Stimulated activated CD4-positive, alpha-beta T cell treated with anti-CD3 and anti-CD28 coated beads, Interleukin-4, amount 100 ng/mL, for 48 hours (primary cell): ENCODE results near the gene CAPSL.
"Not testable (repeated sequence)": the region's sequence is repeated elsewhere in the genome, so short reads cannot be mapped to it uniquely, and the experiment has no call there.

Experiments
- DNase-seq, 2 donors: peaks; one replicate each; pipeline ENCODE4 v3.0.0-alpha.2; 2020; ENCODE audit warnings: low read depth in 2 of 2

The CAPSL gene

GRCh38 chr5:35908228-35908627, 30.2 kb downstream of the CAPSL start:
- DNase-seq: no peak

- no peak for DNase-seq
Observed at GRCh38 chr5:35904443-35905132, 33.8 kb downstream of the CAPSL start.

GRCh38 chr5:35903631-35904203, 34.7 kb downstream of the CAPSL start:
- DNase-seq: no peak

DNA sequence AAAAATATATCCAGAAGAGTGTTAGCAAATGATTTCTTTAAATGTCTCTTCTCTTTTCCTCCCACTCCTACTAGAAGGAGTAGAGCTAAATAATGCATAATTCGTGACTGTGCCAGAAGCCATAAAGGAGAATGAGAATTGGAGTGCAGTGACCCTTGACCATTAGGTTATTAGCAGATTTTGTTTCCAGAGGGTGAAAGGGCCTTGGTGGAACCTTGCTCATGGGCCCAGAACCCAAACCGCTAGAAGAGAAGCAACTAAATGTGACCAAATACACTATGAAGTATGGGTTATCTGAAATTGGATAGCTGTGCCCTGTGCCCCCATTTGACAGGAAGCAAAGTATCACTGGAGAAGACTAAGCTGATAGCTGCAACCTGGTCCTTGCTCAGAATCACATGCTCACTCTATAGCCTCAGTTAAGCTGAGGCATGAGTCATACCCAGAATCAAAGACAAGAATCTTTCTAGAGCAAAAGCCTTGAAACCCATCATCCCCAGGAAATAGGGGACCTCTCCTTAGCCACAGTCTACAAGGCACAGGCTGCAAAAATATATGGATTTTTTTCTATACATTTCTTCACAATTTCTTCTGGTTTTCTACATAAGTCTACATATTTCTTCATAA, 36.3 kb downstream of the CAPSL start:
- no peak for DNase-seq

GRCh38 chr5:35900972-35901695, 37.3 kb downstream of the CAPSL start:
- no peak for DNase-seq

DNA sequence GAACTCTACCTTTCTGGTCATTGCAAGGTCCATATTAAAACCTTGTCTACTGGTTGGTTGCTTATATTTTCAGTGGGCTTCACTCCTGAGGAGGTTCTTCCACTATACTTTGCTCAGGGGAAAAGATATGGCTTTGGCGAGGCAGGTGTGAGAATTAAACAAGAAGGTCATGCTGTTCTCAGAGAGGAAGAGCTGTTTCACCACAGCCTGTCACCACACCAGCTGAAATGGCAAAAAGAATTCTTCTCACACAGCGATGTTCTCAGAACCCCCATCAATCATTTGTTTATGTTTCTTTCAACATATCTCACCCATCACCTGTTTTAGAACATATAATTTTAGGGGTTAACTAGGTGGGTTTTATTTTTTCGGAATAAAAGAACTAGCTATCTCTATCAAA, 38.6 kb downstream of the CAPSL start:
- no peak for DNase-seq

DNA sequence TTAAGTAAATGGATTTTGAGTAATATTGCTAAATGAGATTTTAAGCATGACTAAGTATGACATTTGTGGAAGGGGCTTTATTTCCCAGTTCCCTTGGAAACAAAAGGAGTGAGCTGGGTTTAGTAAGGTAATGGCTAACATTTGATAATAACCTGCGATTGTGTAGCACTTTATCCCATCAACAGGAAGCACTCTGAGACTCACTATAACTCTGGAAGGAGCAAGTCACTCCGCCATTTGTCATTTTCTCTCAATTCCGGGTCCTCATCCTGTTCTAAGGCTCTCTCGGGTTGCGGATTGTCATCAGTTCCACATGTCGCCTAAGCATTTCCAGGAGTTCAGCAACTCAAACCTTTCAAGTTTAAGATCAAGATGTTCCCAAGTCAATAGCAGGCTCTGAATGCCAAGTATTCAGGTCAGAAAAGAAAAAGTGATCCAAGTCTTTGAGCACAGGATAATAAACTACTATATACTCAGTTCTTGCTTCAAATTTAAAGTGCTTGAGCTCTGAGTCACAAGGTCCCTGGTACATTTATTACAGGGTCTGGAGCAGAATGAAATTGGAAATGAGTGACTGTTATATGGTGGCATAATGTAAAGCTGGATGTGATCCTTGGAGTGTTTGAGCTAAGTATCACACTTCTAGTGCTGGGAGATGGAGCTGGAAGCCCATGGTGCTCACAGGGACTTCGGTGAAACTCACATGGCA, 39.3 kb downstream of the CAPSL start:
- DNase-seq: no peak

DNA sequence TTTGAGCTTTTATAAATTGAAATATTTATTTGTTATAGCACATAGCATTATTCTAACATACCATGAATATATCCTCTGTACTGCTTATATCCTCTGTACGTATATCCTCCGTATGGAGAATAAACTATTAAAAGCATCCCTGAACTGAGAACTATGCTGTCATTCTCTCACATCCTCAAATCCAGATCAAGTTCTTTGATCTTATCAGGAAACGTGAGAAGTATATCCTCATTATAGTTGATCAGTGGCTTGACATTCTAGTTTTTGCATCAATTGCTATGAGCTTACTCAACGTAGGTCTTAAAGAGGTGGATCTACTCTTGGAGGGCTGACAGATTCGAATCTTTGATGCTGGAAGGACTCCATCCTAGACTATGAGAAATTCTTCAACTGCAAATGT, 44.3 kb downstream of the CAPSL start:
- no peak for DNase-seq

DNA sequence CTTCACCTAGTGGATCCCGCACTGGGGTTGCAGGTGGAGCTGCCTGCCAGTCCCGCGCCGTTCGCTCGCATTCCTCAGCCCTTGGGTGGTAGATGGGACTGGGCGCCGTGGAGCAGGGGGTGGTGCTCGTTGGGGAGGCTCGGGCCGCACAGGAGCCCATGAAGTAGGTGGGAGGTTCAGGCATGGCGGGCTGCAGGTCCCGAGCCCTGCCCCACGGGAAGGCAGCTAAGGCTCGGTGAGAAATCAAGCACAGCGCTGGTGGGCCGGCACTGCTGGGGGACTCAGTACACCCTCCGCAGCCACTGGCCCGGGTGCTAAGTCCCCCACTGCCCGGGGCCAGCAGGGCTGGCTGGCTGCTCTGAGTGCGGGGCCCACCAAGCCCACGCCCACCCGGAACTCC, 45.6 kb downstream of the CAPSL start:
- DNase-seq: not testable (repeated sequence)

- no peak for DNase-seq
Observed at GRCh38 chr5:35890021-35891020, 48.1 kb downstream of the CAPSL start.

DNA sequence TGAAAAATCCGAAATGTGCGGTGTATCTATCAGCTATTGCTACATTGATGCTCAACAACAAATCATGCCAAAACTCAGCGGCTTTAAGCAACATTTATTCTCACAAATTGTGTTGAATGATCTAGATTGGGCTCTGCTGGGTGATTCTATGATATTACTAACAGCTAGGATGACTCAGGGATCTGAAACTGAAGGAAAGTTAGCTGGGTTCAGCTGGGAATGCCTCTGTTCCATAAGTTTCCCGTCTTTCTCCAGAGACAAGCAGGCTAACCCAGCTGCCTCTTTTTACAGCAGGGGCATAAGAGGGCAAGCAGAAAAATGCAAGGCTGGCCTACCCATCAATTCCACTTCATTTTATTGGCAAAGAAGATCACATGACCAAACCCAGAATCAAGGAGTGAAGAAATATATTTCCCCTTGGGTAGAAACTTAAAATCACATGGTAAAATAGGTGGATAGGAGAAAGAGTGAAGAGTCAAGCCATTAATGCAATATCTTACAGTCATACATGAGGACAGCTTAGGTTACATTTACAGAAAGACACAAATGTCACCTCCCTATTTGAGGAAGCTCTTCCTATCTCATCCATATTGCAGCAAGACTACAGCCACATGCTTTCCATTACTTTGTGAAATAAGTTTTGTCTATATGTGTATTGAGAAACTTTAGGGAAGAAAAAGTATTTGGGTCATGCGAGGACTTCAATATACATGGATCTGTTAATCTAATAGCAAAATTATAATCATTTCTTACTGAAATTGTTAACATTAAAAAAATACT, 50.9 kb downstream of the CAPSL start:
- DNase-seq: no peak

DNA sequence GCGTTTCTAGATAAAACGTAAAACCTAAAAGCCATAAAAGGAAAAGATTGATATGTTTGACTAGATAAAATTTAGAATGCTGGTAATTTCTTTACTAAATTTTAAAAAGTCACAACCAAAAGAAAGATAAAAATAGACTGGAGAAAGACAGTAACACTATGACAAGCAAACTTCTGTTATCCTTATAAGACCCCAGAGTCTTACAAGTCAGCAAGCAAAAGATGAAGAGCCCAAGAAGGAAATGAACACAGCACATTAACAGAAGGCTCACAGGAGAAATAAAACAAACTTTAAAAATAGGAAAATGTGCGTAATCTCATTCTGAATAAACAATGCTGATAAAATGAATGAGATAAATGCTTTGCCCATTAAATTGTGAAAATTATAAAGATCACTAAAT, 52.0 kb downstream of the CAPSL start:
- DNase-seq: no peak

DNA sequence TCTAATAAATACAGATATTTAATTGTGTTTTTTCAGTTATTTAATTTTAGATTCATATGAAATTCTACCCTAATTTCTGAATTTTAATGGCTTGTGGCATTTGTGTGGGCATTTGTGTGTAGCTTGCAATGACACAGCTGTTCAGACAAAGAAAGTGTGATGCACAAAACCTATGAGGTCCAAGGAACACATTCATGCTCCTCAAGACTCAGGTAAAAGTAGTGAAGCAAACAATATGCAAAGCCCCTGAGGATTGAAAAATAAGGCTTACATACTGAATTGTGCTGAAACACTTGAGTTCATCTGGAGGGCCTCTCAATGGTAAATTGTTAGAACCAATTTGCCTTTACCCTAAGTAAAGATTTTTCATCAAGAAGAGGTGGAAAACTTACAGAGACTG, 53.6 kb downstream of the CAPSL start:
- DNase-seq: no peak

- no peak for DNase-seq
Observed at GRCh38 chr5:35884191-35884769, 54.1 kb downstream of the CAPSL start.

DNA sequence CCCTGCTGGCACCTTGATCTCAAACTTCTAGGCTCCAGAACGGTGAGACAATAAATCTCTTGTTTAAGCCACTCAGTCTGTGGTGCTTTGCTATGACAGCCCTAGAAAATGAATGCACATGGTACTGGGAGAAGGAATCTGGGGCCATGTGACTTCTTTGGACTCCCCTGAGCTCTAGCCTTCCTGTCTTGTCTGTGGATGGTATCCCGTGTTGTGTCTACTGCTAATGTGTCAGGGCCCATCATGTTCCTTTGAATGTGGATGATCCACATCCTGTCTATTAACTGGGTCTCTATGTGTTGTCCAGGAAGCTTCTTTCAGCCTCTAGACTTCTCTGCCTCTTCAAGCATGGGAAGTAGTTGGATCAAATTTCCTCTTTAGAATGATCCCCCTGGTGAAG, 56.7 kb downstream of the CAPSL start:
- DNase-seq: no peak

GRCh38 chr5:35880156-35880555, 58.3 kb downstream of the CAPSL start:
- DNase-seq: no peak

DNA sequence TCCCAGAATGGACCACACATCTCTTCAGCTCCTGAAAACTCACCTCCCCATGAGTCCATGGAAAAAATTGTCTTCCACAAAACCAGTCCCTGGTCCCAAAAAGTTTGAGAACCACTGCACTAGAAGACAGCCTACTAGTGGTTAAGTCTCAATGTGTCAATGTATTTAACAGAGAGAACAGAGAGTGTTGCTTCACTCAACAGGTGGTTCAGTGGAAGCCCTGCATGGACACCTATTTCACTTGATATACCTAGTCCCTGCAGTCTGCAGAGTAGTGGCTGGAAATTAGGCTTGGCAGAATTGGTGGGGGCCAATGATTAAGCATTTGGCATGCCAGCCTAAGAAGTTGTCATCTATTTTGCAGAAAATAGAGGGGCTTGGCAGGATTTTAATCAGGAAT, 58.8 kb downstream of the CAPSL start:
- DNase-seq: no peak

GRCh38 chr5:35879096-35879495, 59.3 kb downstream of the CAPSL start:
- no peak for DNase-seq

DNA sequence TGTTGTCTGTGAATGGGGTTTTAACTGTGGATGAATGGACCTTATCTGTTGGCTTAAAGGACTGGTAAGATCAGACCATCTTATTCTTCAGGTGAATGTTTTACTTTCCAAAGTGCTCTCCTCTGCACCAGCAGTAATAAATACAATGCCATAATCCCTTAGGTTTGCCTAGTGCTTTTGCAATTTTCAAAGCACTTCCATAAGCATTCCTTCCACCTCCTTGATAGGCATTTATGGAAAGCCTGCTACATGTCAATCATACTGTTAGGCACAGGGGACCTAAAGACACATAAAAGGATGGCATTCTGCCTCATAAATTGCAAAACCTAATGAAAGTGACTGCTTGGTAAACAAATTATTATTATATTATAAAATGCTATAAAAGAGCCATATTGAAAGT, 60.3 kb downstream of the CAPSL start:
- no peak for DNase-seq

DNA sequence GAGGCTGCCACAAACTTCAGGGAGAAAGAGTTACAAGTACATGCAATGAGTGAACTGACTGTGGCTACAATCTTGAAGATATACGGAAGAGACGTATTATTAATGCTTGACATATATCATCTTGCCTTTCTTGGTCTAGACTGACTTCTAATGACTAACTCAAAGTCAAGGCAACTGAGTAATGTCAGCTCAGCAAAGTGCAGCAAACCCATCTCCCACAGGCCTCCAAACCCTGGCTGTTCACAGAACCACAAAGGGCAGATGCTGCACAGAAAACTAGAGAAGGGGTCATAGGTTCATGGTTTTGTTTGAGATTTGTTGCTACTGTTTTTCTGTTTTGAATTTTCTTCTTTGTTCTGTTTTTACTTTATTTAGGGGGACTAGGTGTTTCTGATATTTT, 60.8 kb downstream of the CAPSL start:
- DNase-seq: no peak
